B cell (primary cell): Measurements from ENCODE around the gene TOR1AIP1. TPM values are rescaled to one million over a fixed set of nuclear protein-coding genes. Genes with fewer than 3 reads are reported as not detected.
A peak's percentile ranks its signal among the peaks of the same experiment; 100 is the strongest.

Experiments used
- ATAC-seq: fragments of 200-7000 bp; cut with Tn5 transposase; one replicate; pipeline ENCODE4 v1.10.0; 2021; ENCODE audit warnings: low read depth, mild to moderate bottlenecking, moderate number of reproducible peaks, moderate library complexity
- CTCF ChIA-PET: fragments of 350-600 bp; sonication (Branson Sonifier 250); formaldehyde crosslinking; loops from one replicate; lab custom pipeline; 2021; ENCODE audit warnings: antibody characterized with exemption, inconsistent platforms; lab: Charles Lee
- POLR2A ChIA-PET: fragments of 350-600 bp; sonication (Branson Sonifier 250); formaldehyde crosslinking; loops from one replicate; lab custom pipeline; 2021; ENCODE audit warnings: antibody characterized with exemption; lab: Charles Lee
- DNase-seq: peaks from one replicate; pipeline ENCODE4 v3.0.0; 2013
- H2AFZ ChIP-seq: 2 replicates; pipeline ENCODE4 v1.6.1; 2012; ENCODE audit warnings: mild to moderate bottlenecking, low read depth, low read length; ENCODE audit not compliant: insufficient read depth, poor library complexity, severe bottlenecking
- H3K27ac ChIP-seq, 2 donors: 1 replicate in 1 of 2; 2 replicates in 1 of 2; pipeline ENCODE4 v1.5.1; 2012 to 2013; ENCODE audit warnings: low read length in 2 of 2, mild to moderate bottlenecking in 2 of 2, moderate library complexity in 1 of 2
- H3K27me3 ChIP-seq, 4 experiments: fragments of 200-600 bp in 1 of 4; sonication (generic) in 1 of 4; replicated peaks in 1 of 4; 1 replicate in 2 of 4; 2 replicates in 2 of 4; pipeline versions ENCODE4 v1.6.1 to v1.7.0; 2013 to 2016; ENCODE audit warnings: low read length in 3 of 4, mild to moderate bottlenecking in 2 of 4, mixed read lengths in 1 of 4, moderate library complexity in 1 of 4; ENCODE audit not compliant: insufficient read depth in 4 of 4, control insufficient read depth in 3 of 4; ENCODE audit errors: control extremely low read depth in 1 of 4
- H3K36me3 ChIP-seq, 2 experiments: replicated peaks in 1 of 2; 1 replicate in 1 of 2; 2 replicates in 1 of 2; pipeline versions ENCODE4 v1.6.1 to v1.7.1; 2013; ENCODE audit warnings: low read length in 1 of 2; ENCODE audit not compliant: insufficient read depth in 2 of 2, control insufficient read depth in 1 of 2; ENCODE audit errors: control extremely low read depth in 1 of 2, extremely low read depth in 1 of 2
- H3K4me1 ChIP-seq, 2 donors: fragments of 200-600 bp in 1 of 2; sonication (generic) in 1 of 2; 1 replicate in 1 of 2; 2 replicates in 1 of 2; pipeline versions ENCODE4 v1.5.1 to v1.6.1; 2013 to 2017; ENCODE audit warnings: low read length in 2 of 2; ENCODE audit not compliant: control insufficient read depth in 2 of 2, insufficient read depth in 2 of 2
- H3K4me2 ChIP-seq: replicated peaks from 2 replicates; pipeline ENCODE3; 2012; ENCODE audit warnings: mild to moderate bottlenecking, low read depth, low read length; ENCODE audit not compliant: poor library complexity, severe bottlenecking
- H3K4me3 ChIP-seq, 5 experiments: fragments of 200-600 bp in 1 of 5; sonication (generic) in 1 of 5; 1 replicate in 3 of 5; 2 replicates in 2 of 5; pipeline versions ENCODE4 v1.5.1 to v1.7.0; 2011 to 2016; ENCODE audit warnings: low read length in 4 of 5, mild to moderate bottlenecking in 4 of 5, low read depth in 2 of 5, control low read depth in 1 of 5, moderate library complexity in 1 of 5; ENCODE audit not compliant: insufficient read depth in 1 of 5; ENCODE audit errors: control extremely low read depth in 1 of 5, extremely low read depth in 1 of 5
- H3K79me2 ChIP-seq: fragments of 200-600 bp; sonication (generic); one replicate; pipeline ENCODE4 v1.6.0; 2016; ENCODE audit warnings: low read length; ENCODE audit not compliant: control insufficient read depth, insufficient read depth
- H3K9ac ChIP-seq: fragments of 200-600 bp; sonication (generic); 2 replicates; pipeline ENCODE4 v1.6.1; 2017; ENCODE audit warnings: mild to moderate bottlenecking, low read length, moderate library complexity
- H3K9me3 ChIP-seq, 3 donors: one replicate each; pipeline versions ENCODE4 v1.6.1 to v1.7.1; 2013; ENCODE audit warnings: low read length in 2 of 3; ENCODE audit not compliant: control insufficient read depth in 2 of 3, insufficient read depth in 1 of 3; ENCODE audit errors: control extremely low read depth in 1 of 3
- H4K20me1 ChIP-seq: 2 replicates; pipeline ENCODE4 v1.6.0; 2012; ENCODE audit warnings: mild to moderate bottlenecking, low read length; ENCODE audit not compliant: insufficient read depth, control insufficient read depth, poor library complexity, severe bottlenecking
- H3K27ac Mint-ChIP-seq: one replicate; pipeline ENCODE4 v1.8.0; 2021; ENCODE audit warnings: mixed read lengths
- H3K27me3 Mint-ChIP-seq: one replicate; pipeline ENCODE4 v1.8.0; 2021; ENCODE audit warnings: mixed read lengths
- H3K4me1 Mint-ChIP-seq: one replicate; pipeline ENCODE4 v1.8.0; 2021; ENCODE audit warnings: mixed read lengths
- H3K4me3 Mint-ChIP-seq: one replicate; pipeline ENCODE4 v1.8.0; 2021; ENCODE audit warnings: mixed read lengths
- H3K9me3 Mint-ChIP-seq: one replicate; pipeline ENCODE4 v1.8.0; 2022; ENCODE audit warnings: mixed read lengths; ENCODE audit not compliant: insufficient read depth
- CTCF ChIP-seq: fragments of 200-600 bp; IDR thresholded peaks from one replicate; pipeline ENCODE4 v1.8.0; 2022; ENCODE audit warnings: antibody characterized with exemption, mild to moderate bottlenecking
- EZH2 ChIP-seq: IDR thresholded peaks from 2 replicates; pipeline ENCODE4 v1.6.1; 2012; ENCODE audit warnings: borderline replicate concordance, low read depth, mild to moderate bottlenecking, moderate library complexity, low read length; ENCODE audit not compliant: insufficient read depth, poor library complexity, severe bottlenecking
- WGBS: methylation state at CpG from one replicate; pipeline ENCODE4 v1.1.5; 2013; ENCODE audit warnings: missing lambda C conversion rate; ENCODE audit not compliant: insufficient coverage; 5-methylcytosine and 5-hydroxymethylcytosine counted together
- intact Hi-C: fragments of 100-400 bp; cut with micrococcal nuclease; formaldehyde crosslinking; loops from one replicate; pipeline ENCODE4 v1.10.0; 2022
- polyA plus RNA-seq: library from polyadenylated mRNA; depleted of rRNA; stranded (reverse); fragments of >200 nt; gene quantifications from 2 replicates; pipeline ENCODE4 v1.2.3, GENCODE V29; 2012
- total RNA-seq, 2 donors: library from RNA; stranded (reverse); fragments of 120-200 nt in 1 of 2; gene quantifications; 1 replicate in 1 of 2; 2 replicates in 1 of 2; pipeline versions ENCODE4 v1.2.3 to v1.2.4, GENCODE V29; 2013 to 2022

TOR1AIP1 gene
- total and polyA plus RNA-seq, 2 donors (not counting 1 experiment from before 2014, with no cell fraction given) = 43.3 to 98.1 TPM

- H2AFZ ChIP-seq = no peak overlapping the region
- peaks cover 0 to 1% (median 0%) of the 10 kb centered on the region in 3 donors for H3K9me3 ChIP-seq
- no peaks in the 10 kb centered on the region for H3K27me3 Mint-ChIP-seq
- TF ChIP-seq EZH2 = no peak
- no peak for TF ChIP-seq CTCF
- H3K4me2 ChIP-seq = no peak overlapping the region
- H3K36me3 ChIP-seq = peaks cover 19 to 59% of the 10 kb centered on the region in 2 experiments
- H3K4me3 ChIP-seq = no peak overlapping the region
- ChIA-PET CTCF (interaction anchor here (0.9 to 1.1 kb wide), 2 partner anchors 16 to 268 kb away, joined by 3 read pairs; no protein-coding TSS in a partner anchor), POLR2A (no interaction called here)
- no peak overlapping the region for H3K4me3 Mint-ChIP-seq
- no peaks in the 10 kb centered on the region for H3K9me3 Mint-ChIP-seq
- H3K27ac ChIP-seq = no peak overlapping the region
- no peak for DNase-seq
- no peaks in the 10 kb centered on the region for H3K4me1 Mint-ChIP-seq
- H3K9ac ChIP-seq = no peak overlapping the region
- intact Hi-C loops = no loop called here
- no peak overlapping the region for H3K27ac Mint-ChIP-seq
- no peak for ATAC-seq
- no peaks in the 10 kb centered on the region for H3K27me3 ChIP-seq
- no CpG with 5 or more reads among the region's 3 CpGs for WGBS
- H3K79me2 ChIP-seq = peaks cover 8% of the 10 kb centered on the region
- no peaks in the 10 kb centered on the region for H3K4me1 ChIP-seq
- H4K20me1 ChIP-seq = no peaks in the 10 kb centered on the region
Observed at GRCh38 chr1:179911812-179912211, 29.7 kb downstream of the TOR1AIP1 start.

DNA sequence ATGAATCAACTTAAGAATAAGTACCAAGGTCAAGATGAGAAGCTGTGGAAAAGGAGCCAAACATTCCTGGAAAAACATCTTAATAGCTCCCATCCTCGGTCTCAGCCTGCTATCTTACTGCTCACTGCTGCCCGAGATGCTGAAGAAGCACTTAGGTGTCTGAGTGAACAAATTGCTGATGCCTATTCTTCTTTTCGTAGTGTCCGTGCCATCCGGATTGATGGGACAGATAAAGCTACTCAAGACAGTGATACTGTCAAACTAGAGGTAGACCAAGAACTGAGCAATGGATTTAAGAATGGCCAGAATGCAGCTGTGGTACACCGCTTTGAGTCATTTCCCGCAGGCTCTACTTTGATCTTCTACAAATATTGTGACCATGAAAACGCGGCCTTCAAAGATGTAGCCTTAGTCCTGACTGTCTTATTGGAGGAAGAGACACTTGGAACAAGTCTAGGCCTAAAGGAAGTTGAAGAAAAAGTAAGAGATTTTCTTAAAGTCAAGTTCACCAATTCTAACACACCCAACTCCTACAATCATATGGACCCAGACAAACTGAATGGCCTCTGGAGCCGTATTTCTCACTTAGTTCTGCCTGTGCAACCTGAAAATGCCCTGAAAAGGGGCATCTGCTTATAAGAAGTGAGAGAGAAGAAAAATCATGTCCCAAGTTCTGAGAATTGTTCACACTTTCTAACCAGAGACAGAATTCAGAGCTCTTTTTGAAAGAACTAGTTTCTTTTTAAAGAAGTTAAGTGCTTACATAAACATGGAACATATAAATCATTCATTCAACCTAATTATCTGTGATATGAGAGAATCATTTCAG, 35.7 kb downstream of the TOR1AIP1 start:
- Histone ChIP-seq H3K4me3 (no peak overlapping the region), H4K20me1 (no peaks in the 10 kb centered on the region), H3K9ac (no peak overlapping the region), H3K9me3 (peaks cover 0 to 1% (median 0%) of the 10 kb centered on the region in 3 donors), H3K4me2 (no peak overlapping the region), H3K27ac (no peak overlapping the region), H2AFZ (no peak overlapping the region), H3K4me1 (no peaks in the 10 kb centered on the region), H3K27me3 (no peaks in the 10 kb centered on the region), H3K36me3 (peaks cover 21 to 64% of the 10 kb centered on the region in 2 experiments), H3K79me2 (no peaks in the 10 kb centered on the region)
- ChIA-PET POLR2A (no interaction called here), CTCF (no interaction called here)
- WGBS = 100% methylated on average over 5 of the region's 10 CpGs
- Mint-ChIP-seq H3K27me3 (no peaks in the 10 kb centered on the region), H3K9me3 (no peaks in the 10 kb centered on the region), H3K27ac (peak overlapping the region; percentile 32), H3K4me3 (no peak overlapping the region), H3K4me1 (no peaks in the 10 kb centered on the region)
- intact Hi-C loops = no loop called here
- ATAC-seq (no peak), DNase-seq (no peak)
- no peak for TF ChIP-seq CTCF
- no peak for TF ChIP-seq EZH2
